Measurements from ENCODE around the gene MCC.

The MCC gene

DNA sequence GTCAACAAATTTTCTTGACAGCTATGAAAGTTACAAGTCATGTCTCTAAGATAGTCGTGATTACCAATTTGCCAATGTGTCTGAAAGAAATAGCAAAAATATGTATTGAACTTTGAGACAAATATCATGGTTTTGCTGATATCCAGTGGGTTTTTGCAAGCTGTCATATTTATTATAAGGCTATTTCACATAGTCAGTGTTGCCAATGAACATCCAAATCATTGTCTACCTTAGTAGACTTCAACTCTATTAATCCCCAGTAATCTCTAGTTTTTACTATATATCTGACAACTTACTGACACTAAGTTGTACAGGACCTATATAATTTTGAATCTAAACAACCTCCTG is 256.6 kb downstream of the MCC start:
- TF ChIP-seq, protein P1, sequence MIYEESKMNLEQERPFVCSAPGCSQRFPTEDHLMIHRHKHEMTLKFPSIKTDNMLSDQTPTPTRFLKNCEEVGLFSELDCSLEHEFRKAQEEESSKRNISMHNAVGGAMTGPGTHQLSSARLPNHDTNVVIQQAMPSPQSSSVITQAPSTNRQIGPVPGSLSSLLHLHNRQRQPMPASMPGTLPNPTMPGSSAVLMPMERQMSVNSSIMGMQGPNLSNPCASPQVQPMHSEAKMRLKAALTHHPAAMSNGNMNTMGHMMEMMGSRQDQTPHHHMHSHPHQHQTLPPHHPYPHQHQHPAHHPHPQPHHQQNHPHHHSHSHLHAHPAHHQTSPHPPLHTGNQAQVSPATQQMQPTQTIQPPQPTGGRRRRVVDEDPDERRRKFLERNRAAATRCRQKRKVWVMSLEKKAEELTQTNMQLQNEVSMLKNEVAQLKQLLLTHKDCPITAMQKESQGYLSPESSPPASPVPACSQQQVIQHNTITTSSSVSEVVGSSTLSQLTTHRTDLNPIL (CRISPR knock-in tag; IDR thresholded peaks at IDR 0.05; ENCODE audit: low read depth): no peak
- no peak for TF ChIP-seq ZNF8 (CRISPR knock-in tag; IDR thresholded peaks at IDR 0.05)
- TF ChIP-seq ZC3H10 (CRISPR knock-in tag; IDR thresholded peaks at IDR 0.05): no peak
- TF ChIP-seq SNAI2 (CRISPR knock-in tag; IDR thresholded peaks at IDR 0.05): no peak
- no peak for TF ChIP-seq GLIS3 (CRISPR knock-in tag; IDR thresholded peaks at IDR 0.05)
- TF ChIP-seq, protein P2, sequence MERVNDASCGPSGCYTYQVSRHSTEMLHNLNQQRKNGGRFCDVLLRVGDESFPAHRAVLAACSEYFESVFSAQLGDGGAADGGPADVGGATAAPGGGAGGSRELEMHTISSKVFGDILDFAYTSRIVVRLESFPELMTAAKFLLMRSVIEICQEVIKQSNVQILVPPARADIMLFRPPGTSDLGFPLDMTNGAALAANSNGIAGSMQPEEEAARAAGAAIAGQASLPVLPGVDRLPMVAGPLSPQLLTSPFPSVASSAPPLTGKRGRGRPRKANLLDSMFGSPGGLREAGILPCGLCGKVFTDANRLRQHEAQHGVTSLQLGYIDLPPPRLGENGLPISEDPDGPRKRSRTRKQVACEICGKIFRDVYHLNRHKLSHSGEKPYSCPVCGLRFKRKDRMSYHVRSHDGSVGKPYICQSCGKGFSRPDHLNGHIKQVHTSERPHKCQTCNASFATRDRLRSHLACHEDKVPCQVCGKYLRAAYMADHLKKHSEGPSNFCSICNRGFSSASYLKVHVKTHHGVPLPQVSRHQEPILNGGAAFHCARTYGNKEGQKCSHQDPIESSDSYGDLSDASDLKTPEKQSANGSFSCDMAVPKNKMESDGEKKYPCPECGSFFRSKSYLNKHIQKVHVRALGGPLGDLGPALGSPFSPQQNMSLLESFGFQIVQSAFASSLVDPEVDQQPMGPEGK (CRISPR knock-in tag; IDR thresholded peaks at IDR 0.05; ENCODE audit: borderline replicate concordance): no peak
- no peak for TF ChIP-seq TCF4 (CRISPR knock-in tag; IDR thresholded peaks at IDR 0.05; ENCODE audit: borderline replicate concordance)
- TF ChIP-seq ZFP30 (CRISPR knock-in tag; IDR thresholded peaks at IDR 0.05): no peak
- no peak for TF ChIP-seq ZFP3 (CRISPR knock-in tag; IDR thresholded peaks at IDR 0.05)
- TF ChIP-seq BACH2 (CRISPR knock-in tag; IDR thresholded peaks at IDR 0.05; ENCODE audit: borderline replicate concordance): no peak
- no peak for TF ChIP-seq CSDC2 (CRISPR knock-in tag; IDR thresholded peaks at IDR 0.05)
- TF ChIP-seq OSR1 (CRISPR knock-in tag; IDR thresholded peaks at IDR 0.05): no peak
- ATAC-seq: no peak

GRCh38 chr5:113230711-113231652 is 257.3 kb downstream of the MCC start:
- TF ChIP-seq ARNTL (CRISPR knock-in tag; IDR thresholded peaks at IDR 0.05; ENCODE audit: borderline replicate concordance, low read depth) (no peak), SNAI2 (CRISPR knock-in tag; IDR thresholded peaks at IDR 0.05) (no peak), TSHZ2 (CRISPR knock-in tag; IDR thresholded peaks at IDR 0.05) (no peak), TOX (CRISPR knock-in tag; IDR thresholded peaks at IDR 0.05; ENCODE audit: borderline replicate concordance) (no peak), CSDC2 (CRISPR knock-in tag; IDR thresholded peaks at IDR 0.05) (no peak), ZC3H10 (CRISPR knock-in tag; IDR thresholded peaks at IDR 0.05) (no peak), CSRNP3 (CRISPR knock-in tag; IDR thresholded peaks at IDR 0.05) (no peak)
- TF ChIP-seq, protein P2 (CRISPR knock-in tag; IDR thresholded peaks at IDR 0.05; ENCODE audit: borderline replicate concordance): no peak

GRCh38 chr5:113227798-113228197 is 260.5 kb downstream of the MCC start:
- no peak for ATAC-seq
- TF ChIP-seq, protein P2 (CRISPR knock-in tag; IDR thresholded peaks at IDR 0.05; ENCODE audit: borderline replicate concordance): no peak
- TF ChIP-seq TOX (CRISPR knock-in tag; IDR thresholded peaks at IDR 0.05; ENCODE audit: borderline replicate concordance) (no peak), ZNF565 (CRISPR knock-in tag; conservative IDR thresholded peaks at IDR 0.05; ENCODE audit: low read depth) (no peak), ISL1 (CRISPR knock-in tag; IDR thresholded peaks at IDR 0.05) (no peak), TCF4 (CRISPR knock-in tag; IDR thresholded peaks at IDR 0.05; ENCODE audit: borderline replicate concordance) (no peak), ESRRG (CRISPR knock-in tag; IDR thresholded peaks at IDR 0.05) (no peak), PPARA (CRISPR knock-in tag; IDR thresholded peaks at IDR 0.05; ENCODE audit: borderline replicate concordance) (no peak), TSHZ2 (CRISPR knock-in tag; IDR thresholded peaks at IDR 0.05) (no peak), ZFP30 (CRISPR knock-in tag; IDR thresholded peaks at IDR 0.05) (no peak), ZFP3 (CRISPR knock-in tag; IDR thresholded peaks at IDR 0.05) (no peak), BACH2 (CRISPR knock-in tag; IDR thresholded peaks at IDR 0.05; ENCODE audit: borderline replicate concordance) (no peak)

More at GRCh38 chr5:113230711-113231652, 257.3 kb downstream of the MCC start:
- no peak for ATAC-seq
